Measurements from ENCODE around the gene TLE3. TPM values are rescaled to one million over a fixed set of nuclear protein-coding genes. Genes with fewer than 3 reads are reported as not detected.

The TLE3 gene
- polyA plus RNA-seq, 1 donor (not counting 4 experiments of a cell fraction or from before 2014, with no cell fraction given) = 8.3 TPM

DNA sequence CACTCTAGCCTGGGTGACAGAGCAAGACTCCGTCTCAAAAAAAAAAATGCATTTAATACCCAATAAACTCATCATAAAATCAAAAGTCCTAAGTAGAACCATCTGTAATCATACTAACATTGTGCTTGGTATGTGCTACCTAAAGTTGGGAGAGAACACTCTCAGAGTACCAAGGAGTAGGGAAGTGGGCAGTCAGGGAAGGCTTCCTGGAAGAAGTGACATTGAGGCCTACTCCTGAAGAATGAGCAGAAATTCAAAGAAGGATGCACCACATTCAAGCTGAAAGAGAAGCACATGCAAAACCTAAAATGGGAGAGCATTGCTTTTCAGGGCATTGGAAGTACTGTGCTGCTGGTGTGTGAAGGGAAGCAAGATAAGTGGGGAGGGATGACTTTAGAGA is 54.1 kb downstream of the TLE3 start:
- Histone ChIP-seq H3K79me2 (ENCODE audit: control insufficient read depth, insufficient read depth, low read length) (no peaks in the 10 kb centered on the region), H3K4me3 (ENCODE audit: control insufficient read depth in 2 of 3, extremely low read depth in 1 of 3, insufficient read depth in 2 of 3, low read depth in 1 of 3, low read length in 3 of 3) (no peak overlapping the region), H3K4me2 (ENCODE audit: control insufficient read depth, extremely low read depth, insufficient read depth, low read depth, low read length) (no peak overlapping the region), H3K9ac (ENCODE audit: control insufficient read depth, extremely low read depth, insufficient read depth, low read length) (no peak overlapping the region), H3K9me1 (ENCODE audit: control insufficient read depth, extremely low read depth, insufficient read depth, low read length) (no peaks in the 10 kb centered on the region), H3K27me3 (ENCODE audit: control insufficient read depth, extremely low read depth, insufficient read depth, low read length) (peaks cover 9% of the 10 kb centered on the region), H3K36me3 (ENCODE audit: control insufficient read depth in 2 of 2, extremely low read depth in 1 of 2, insufficient read depth in 2 of 2, low read length in 2 of 2) (peaks cover 0 to 2% of the 10 kb centered on the region in 2 experiments), H4K20me1 (ENCODE audit: control insufficient read depth, extremely low read depth, insufficient read depth, low read length) (no peaks in the 10 kb centered on the region), H3K27ac (ENCODE audit: control insufficient read depth, insufficient read depth, low read length) (no peak overlapping the region), H3K9me3 (ENCODE audit: control insufficient read depth, low read depth, low read length) (no peaks in the 10 kb centered on the region), H2AFZ (ENCODE audit: control insufficient read depth, low read length) (no peak overlapping the region), H3K4me1 (ENCODE audit: control insufficient read depth, extremely low read depth, insufficient read depth, low read length) (peaks cover 3% of the 10 kb centered on the region)
- dilution Hi-C loops (cut with MboI; ENCODE audit: extremely low pct_ligation_motif_present, low sequenced_read_pairs) = no loop called here
- DNase-seq (ENCODE audit: low read depth, low spot score) = no peak
- TF ChIP-seq, protein P1, sequence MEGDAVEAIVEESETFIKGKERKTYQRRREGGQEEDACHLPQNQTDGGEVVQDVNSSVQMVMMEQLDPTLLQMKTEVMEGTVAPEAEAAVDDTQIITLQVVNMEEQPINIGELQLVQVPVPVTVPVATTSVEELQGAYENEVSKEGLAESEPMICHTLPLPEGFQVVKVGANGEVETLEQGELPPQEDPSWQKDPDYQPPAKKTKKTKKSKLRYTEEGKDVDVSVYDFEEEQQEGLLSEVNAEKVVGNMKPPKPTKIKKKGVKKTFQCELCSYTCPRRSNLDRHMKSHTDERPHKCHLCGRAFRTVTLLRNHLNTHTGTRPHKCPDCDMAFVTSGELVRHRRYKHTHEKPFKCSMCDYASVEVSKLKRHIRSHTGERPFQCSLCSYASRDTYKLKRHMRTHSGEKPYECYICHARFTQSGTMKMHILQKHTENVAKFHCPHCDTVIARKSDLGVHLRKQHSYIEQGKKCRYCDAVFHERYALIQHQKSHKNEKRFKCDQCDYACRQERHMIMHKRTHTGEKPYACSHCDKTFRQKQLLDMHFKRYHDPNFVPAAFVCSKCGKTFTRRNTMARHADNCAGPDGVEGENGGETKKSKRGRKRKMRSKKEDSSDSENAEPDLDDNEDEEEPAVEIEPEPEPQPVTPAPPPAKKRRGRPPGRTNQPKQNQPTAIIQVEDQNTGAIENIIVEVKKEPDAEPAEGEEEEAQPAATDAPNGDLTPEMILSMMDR (optimal IDR thresholded peaks at IDR 0.05 in 1 of 3, IDR thresholded peaks at IDR 0.05 in 1 of 3, conservative IDR thresholded peaks at IDR 0.05 in 1 of 3; ENCODE audit: extremely low read depth in 1 of 3, insufficient read depth in 2 of 3, low read length in 3 of 3) = no peak
- no peak for TF ChIP-seq EZH2 (IDR thresholded peaks at IDR 0.05; ENCODE audit: low read length)
- no peak for FAIRE-seq

DNA sequence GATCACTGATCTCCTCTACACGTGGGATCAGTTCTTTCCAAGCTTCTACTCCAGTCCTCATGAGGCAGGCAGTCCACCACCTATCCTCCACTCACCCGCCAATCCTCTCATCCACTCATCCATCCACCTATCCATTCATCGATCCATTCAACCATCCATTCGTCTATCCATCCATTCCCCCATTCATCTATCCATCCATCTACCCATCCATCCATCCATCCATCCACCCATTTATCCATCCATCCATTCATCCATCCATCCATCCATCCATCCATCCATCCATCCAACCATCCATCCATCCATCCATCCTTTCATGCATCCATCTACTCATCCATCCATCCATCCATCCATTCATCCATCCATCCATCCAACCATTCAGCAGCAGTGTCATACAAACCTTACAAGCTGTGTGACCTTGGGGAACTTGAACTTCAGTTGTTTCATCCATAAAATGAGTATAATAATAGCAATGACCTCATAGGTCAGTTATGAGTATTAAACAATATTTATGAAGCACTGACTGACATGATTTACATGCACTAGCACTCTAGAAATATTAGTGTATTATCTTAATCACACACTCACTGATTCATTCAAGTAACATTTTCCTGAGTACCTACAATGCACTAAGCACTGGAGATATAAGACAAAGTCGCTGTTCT is 55.0 kb downstream of the TLE3 start:
- Histone ChIP-seq H2AFZ (ENCODE audit: control insufficient read depth, low read length) (no peak overlapping the region), H3K4me2 (ENCODE audit: control insufficient read depth, extremely low read depth, insufficient read depth, low read depth, low read length) (no peak overlapping the region), H3K27ac (ENCODE audit: control insufficient read depth, insufficient read depth, low read length) (no peak overlapping the region), H4K20me1 (ENCODE audit: control insufficient read depth, extremely low read depth, insufficient read depth, low read length) (no peaks in the 10 kb centered on the region), H3K36me3 (ENCODE audit: control insufficient read depth in 2 of 2, extremely low read depth in 1 of 2, insufficient read depth in 2 of 2, low read length in 2 of 2) (peaks cover 0 to 2% of the 10 kb centered on the region in 2 experiments), H3K9ac (ENCODE audit: control insufficient read depth, extremely low read depth, insufficient read depth, low read length) (no peak overlapping the region), H3K9me3 (ENCODE audit: control insufficient read depth, low read depth, low read length) (no peaks in the 10 kb centered on the region), H3K4me1 (ENCODE audit: control insufficient read depth, extremely low read depth, insufficient read depth, low read length) (peaks cover 3% of the 10 kb centered on the region), H3K27me3 (ENCODE audit: control insufficient read depth, extremely low read depth, insufficient read depth, low read length) (peaks cover 9% of the 10 kb centered on the region), H3K9me1 (ENCODE audit: control insufficient read depth, extremely low read depth, insufficient read depth, low read length) (no peaks in the 10 kb centered on the region), H3K4me3 (ENCODE audit: control insufficient read depth in 2 of 3, extremely low read depth in 1 of 3, insufficient read depth in 2 of 3, low read depth in 1 of 3, low read length in 3 of 3) (no peak overlapping the region), H3K79me2 (ENCODE audit: control insufficient read depth, insufficient read depth, low read length) (no peaks in the 10 kb centered on the region)
- dilution Hi-C loops (cut with MboI; ENCODE audit: extremely low pct_ligation_motif_present, low sequenced_read_pairs) = no loop called here
- DNase-seq (ENCODE audit: low read depth, low spot score) (no peak), FAIRE-seq (no peak)
- TF ChIP-seq EZH2 (IDR thresholded peaks at IDR 0.05; ENCODE audit: low read length) = no peak
- TF ChIP-seq, protein P1 (optimal IDR thresholded peaks at IDR 0.05 in 1 of 3, IDR thresholded peaks at IDR 0.05 in 1 of 3, conservative IDR thresholded peaks at IDR 0.05 in 1 of 3; ENCODE audit: extremely low read depth in 1 of 3, insufficient read depth in 2 of 3, low read length in 3 of 3) = no peak
